A673 (cell line): Measurements from ENCODE around the gene PRDM16.

Experiments
- CTCF ChIP-seq: fragments of 300-800, 200-600 bp; sonication (generic); conservative IDR thresholded peaks from 2 replicates; pipeline ENCODE4 v1.5.1; 2017; ENCODE audit warnings: low read depth, mild to moderate bottlenecking, antibody characterized with exemption, low read length, moderate library complexity, mixed read lengths
- EZH2 ChIP-seq: fragments of 200-600 bp; sonication (generic); IDR thresholded peaks from 2 replicates; pipeline ENCODE4 v1.6.1; 2017; ENCODE audit warnings: borderline replicate concordance, low read depth, mild to moderate bottlenecking, mixed read lengths, antibody characterized with exemption, low read length; ENCODE audit not compliant: poor library complexity, severe bottlenecking

GRCh38 chr1:3116150-3116510, 47.1 kb downstream of the PRDM16 start:
- TF ChIP-seq CTCF (no peak), EZH2 (no peak)
